Activated T-cell treated with anti-CD3 and anti-CD28 coated beads, Interleukin-2, amount 50 U/mL, for 1 hour (primary cell): ENCODE measurements around the gene ACTL10.

ENCODE experiments used
- DNase-seq: peaks from one replicate; pipeline ENCODE4 v3.0.0-alpha.2; 2020

ACTL10 gene

DNA sequence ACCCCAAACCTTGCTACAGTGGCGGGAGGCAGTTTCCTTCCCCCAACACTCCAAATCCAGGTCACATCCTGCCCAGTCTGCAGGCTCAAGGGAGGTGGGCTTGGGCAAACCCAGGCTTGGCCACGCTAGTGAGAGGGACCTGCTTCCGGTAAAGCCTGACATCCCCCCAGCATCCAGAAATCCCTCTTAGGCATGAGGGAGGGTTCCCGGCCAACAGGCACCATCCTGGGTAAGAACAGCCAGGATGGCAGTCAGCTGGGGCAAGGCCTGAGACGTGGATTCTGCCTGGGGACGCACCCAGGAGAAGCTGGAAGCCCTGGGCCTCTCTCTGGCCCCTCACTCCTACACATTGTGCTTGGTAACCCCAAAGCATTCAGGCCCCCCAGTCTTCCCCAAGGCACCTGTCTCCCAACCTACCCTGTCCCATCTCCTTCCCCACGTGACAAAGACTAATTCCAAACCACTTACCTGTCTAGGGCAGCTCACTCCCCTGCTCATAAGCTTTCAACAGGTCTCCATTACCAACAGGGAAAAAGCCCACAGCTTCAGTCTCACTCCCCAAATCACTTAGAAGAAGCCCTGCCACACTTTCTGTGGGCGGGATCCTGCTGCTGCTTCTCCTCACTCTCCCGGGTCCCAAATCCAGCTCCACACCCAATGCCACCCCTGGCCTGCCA, 2.5 kb upstream of the ACTL10 start:
- peak; percentile 36 for DNase-seq

- DNase-seq = no peak
These were observed 2.0 kb upstream of the ACTL10 start for GRCh38 chr20:33664762-33665144.

GRCh38 chr20:33667245-33667675, 517 bp downstream of the ACTL10 start:
- DNase-seq = peak; percentile 65

DNA sequence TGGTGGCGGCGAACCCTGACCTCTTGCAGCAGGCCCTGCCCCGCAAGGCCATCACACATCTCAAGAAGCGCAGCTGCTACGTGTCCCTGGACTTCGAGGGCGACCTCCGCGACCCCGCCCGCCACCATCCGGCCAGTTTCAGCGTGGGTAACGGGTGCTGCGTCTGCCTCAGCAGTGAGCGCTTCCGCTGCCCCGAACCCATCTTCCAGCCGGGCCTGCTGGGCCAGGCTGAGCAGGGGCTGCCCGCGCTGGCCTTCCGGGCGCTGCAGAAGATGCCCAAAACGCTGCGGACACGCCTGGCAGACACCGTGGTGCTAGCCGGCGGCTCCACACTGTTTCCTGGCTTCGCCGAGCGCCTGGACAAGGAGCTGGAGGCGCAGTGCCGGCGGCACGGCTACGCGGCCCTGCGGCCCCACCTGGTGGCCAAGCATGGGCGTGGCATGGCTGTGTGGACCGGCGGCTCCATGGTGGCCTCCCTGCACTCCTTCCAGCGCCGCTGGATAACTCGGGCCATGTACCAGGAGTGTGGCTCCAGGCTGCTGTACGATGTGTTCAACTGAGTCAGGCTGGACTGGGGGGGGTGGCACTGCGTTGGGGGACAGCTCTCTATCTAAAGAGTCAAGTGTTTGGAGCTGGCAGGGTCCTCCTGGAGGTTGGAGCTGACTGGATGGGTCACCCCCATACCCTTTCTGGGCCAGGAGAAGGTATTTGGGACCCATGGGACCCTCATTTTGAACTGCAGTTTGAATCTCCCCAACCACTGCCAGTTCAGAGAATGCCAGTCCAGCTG, 1.1 kb downstream of the ACTL10 start:
- DNase-seq = peak; percentile 86

- DNase-seq = no peak
These were observed 1.9 kb downstream of the ACTL10 start for GRCh38 chr20:33668466-33669155.

- no peak for DNase-seq
These were observed 2.5 kb downstream of the ACTL10 start for GRCh38 chr20:33669224-33669623.

DNA sequence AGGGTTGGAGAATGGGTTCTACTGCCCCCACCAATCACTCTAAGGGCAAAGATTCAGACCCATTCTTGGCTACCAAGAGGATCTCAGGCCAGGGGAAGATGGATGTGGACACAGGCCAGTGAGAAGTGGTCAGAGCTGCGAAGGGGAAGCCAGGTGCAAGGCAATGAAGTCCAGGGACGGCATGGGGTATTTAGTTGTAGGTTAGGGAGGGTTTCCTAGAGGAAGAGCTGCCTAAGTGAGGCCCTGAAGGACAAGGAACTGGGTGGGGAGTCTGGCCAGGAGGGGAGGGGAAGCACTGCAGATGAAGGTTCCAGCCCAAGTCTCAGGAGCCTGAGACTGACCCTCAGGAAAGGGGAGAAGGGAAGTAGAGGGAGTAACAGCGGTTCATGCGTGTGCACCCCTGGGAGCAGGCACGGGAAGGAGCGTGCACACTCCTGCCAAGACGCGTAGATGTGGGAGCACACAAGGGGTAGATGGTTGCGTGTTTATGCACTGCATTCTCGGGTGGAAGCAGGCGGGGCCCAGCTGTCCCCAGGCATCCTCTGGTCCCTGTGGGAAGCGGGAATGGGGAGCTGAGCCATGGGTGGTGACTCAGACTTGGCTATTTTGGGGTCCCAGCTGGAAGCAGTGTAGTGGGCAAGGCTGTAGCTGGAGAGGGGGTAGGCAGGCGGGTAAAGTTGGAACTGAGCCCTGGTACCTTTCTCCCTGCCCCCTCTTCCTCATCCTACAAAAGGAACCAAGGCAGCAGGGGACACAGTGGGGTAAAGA, 3.3 kb downstream of the ACTL10 start:
- no peak for DNase-seq

DNA sequence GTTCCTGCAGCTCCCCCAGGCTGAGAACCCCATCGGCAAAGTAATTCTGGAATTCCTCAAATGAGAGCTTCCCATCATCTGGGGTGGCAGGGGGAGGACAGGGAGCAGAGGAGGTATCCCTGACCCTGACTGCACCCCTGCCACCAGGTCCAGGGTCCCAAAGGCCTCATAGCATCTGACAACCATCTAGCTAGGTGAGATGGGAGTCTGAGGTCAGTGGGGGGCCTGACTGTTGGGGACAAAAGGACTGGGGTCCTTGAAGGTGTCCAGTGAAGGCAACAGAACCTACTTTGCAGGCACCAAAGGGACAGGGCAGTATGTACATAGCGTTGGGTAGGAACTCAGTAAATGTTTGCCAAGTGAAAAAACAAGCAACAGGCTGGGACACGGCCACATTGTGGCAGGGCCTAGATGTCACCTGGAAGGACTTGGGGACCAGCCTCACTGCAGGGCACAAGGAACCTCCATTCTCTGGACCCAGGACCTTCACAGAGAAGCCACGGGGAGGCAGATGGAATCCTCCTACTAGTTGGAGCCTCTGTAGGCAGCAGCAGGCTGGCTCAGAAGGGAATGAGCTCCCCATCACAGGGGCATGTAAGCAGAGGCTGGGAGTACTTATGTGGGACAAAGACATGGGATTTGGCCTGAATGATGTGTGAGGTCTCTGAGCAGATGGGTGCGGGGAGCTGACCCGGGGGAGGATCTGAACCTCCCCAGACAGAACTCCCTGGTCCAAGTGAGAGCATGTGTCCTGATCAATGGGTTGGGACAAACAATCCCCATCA, 4.2 kb downstream of the ACTL10 start:
- DNase-seq = no peak

DNA sequence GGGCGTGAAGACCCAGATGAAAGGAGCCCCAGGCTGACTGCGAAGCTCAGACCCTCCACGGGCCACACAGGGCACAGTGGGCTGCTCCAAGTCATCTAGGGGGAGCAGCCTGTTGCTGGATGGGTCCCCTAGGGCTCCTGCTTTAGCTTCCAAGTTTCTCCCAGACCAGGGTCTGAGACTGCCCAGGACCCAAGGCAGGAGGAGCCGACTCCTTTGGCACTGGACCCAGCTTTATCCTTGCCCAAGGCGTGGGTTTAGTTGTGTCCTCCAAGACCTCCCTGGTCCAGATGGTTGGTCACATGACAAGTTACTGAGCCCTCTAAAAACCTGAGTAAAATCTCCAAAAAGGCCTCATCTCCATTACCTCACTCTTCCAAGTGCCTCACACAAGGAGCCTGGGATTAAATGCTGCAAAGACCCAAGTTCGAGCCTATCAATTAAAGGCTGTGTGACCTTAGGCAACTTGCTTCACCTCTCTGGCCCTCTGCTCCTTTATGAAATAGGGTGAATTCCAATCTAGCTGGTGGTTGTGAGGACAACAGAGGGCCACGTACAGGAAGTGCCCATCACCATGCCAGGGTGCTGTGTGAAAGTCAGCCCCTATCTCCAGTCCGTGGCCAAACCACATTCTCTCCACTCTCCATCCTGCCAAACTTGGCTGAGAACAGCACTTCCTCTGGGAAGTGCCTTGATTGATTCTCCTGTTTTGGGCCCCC, 5.0 kb downstream of the ACTL10 start:
- DNase-seq = no peak

GRCh38 chr20:33672426-33673113, 5.8 kb downstream of the ACTL10 start:
- no peak for DNase-seq

DNA sequence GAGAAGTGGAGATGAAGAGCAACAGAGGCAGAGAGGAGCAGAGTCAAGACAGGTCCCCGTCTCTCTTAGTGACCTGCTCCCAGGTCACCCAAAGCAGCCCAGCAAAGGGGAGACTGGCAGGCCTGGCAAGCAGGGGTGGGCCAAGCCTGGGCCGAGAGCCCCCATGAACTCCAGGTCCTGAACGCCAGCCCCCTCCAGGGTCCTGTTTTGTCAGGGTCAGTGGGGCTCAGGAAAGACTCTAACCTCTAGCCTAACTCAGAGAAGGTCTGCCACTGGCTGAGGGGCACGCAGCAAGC, 6.3 kb downstream of the ACTL10 start:
- no peak for DNase-seq

- DNase-seq = no peak
These were observed 6.9 kb downstream of the ACTL10 start for GRCh38 chr20:33673410-33674293.

GRCh38 chr20:33674294-33675135, 7.8 kb downstream of the ACTL10 start, which contains the start of gene NECAB3:
Gene NECAB3, minus strand, starts transcription at chr20:33674428. Its CDS starts 76 bp downstream, at chr20:33674352.
- peak; percentile 71 for DNase-seq

- DNase-seq = no peak
These were observed 8.6 kb downstream of the ACTL10 start for GRCh38 chr20:33675136-33675959.

DNA sequence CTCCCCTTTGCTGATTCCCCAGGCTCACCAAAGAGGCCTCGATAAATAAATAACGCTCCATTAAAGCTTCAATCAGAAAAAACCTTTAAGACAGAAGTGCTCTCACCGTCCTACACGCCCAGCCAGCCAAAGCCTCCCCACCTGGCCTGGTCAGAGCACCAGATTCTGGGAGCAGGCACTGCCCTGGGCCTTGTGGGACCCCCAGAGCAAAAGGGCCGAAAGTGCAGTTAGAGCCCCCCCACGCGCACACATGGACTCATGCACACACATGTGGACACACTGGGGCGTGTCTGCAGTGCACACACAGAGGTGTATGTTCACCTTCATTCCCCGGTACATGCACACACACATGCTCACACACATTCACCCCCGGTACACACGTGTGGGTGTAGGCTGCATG, 9.4 kb downstream of the ACTL10 start:
- DNase-seq = no peak

GRCh38 chr20:33676652-33677645, 10.2 kb downstream of the ACTL10 start:
- no peak for DNase-seq
